ENCODE data around the gene FUT9.

Gene FUT9

GRCh38 chr6:96197241-96197640 is 181.5 kb downstream of the FUT9 start:
- H3K9ac ChIP-seq (ENCODE audit: low read length in 5 of 5): no peak overlapping the region
- H3K9me3 ChIP-seq (ENCODE audit: control insufficient read depth in 5 of 5, low read length in 5 of 5): peaks cover 0 to 6% (median 0%) of the 10 kb centered on the region in 5 donors
- no peaks in the 10 kb centered on the region for H3K27me3 ChIP-seq (ENCODE audit: control insufficient read depth in 5 of 5, insufficient read depth in 4 of 5, low read length in 5 of 5)
- H3K4me1 ChIP-seq (ENCODE audit: control insufficient read depth in 5 of 5, insufficient read depth in 5 of 5, low read length in 5 of 5): no peaks in the 10 kb centered on the region
- H3K36me3 ChIP-seq (ENCODE audit: control insufficient read depth in 5 of 5, insufficient read depth in 5 of 5, low read length in 5 of 5): no peaks in the 10 kb centered on the region
- no peak overlapping the region for H3K4me3 ChIP-seq (ENCODE audit: low read depth in 1 of 5, low read length in 5 of 5)
- H3K27ac ChIP-seq (ENCODE audit: low read depth, low read length): no peak overlapping the region

DNA sequence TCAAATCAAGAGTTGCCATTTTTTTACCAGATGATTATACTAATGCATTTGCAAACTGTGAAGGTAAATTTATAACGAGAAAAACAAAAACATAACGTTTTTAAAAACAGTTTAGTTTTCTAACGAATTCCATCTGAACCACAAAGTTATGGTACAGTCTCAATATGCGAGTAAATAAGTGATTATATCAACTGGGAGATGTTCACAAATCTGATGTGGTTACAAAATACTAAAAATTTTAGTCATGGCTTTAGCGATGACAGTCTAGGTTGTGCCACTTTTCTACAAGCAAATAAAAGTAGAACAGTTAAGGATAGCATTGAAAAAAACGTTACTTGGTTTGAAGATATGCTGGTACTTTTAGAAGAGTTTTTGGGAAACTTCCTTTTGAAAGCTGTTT is 186.8 kb downstream of the FUT9 start:
- no peak overlapping the region for H3K27ac ChIP-seq (ENCODE audit: low read depth, low read length)
- H3K4me1 ChIP-seq (ENCODE audit: control insufficient read depth in 5 of 5, insufficient read depth in 5 of 5, low read length in 5 of 5): no peaks in the 10 kb centered on the region
- no peak overlapping the region for H3K4me3 ChIP-seq (ENCODE audit: low read depth in 1 of 5, low read length in 5 of 5)
- H3K27me3 ChIP-seq (ENCODE audit: control insufficient read depth in 5 of 5, insufficient read depth in 4 of 5, low read length in 5 of 5): no peaks in the 10 kb centered on the region
- peaks cover 0 to 3% (median 0%) of the 10 kb centered on the region in 5 donors for H3K9me3 ChIP-seq (ENCODE audit: control insufficient read depth in 5 of 5, low read length in 5 of 5)
- no peaks in the 10 kb centered on the region for H3K36me3 ChIP-seq (ENCODE audit: control insufficient read depth in 5 of 5, insufficient read depth in 5 of 5, low read length in 5 of 5)
- no peak overlapping the region for H3K9ac ChIP-seq (ENCODE audit: low read length in 5 of 5)

DNA sequence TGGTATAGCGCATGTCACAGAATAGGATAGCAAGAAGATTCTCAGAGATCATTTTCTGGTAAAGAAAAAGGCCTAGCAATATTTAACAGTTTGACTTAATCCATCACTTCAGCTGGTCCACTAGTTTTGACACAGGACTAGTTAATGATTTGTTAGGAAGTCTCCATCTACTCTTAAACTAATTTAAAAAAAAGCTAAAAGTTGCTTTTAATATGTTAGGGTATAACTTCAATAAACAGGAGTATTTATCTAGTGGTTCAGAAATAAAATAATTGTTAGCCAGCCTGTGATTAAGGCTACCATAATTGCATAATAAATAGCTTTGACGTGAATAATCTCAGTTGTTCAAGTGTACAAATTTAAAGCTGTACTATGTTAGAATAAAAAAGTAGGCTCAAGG is 195.6 kb downstream of the FUT9 start:
- H3K27me3 ChIP-seq (ENCODE audit: control insufficient read depth in 5 of 5, insufficient read depth in 4 of 5, low read length in 5 of 5): no peaks in the 10 kb centered on the region
- no peaks in the 10 kb centered on the region for H3K4me1 ChIP-seq (ENCODE audit: control insufficient read depth in 5 of 5, insufficient read depth in 5 of 5, low read length in 5 of 5)
- H3K27ac ChIP-seq (ENCODE audit: low read depth, low read length): no peak overlapping the region
- H3K9me3 ChIP-seq (ENCODE audit: control insufficient read depth in 5 of 5, low read length in 5 of 5): no peaks in the 10 kb centered on the region
- H3K36me3 ChIP-seq (ENCODE audit: control insufficient read depth in 5 of 5, insufficient read depth in 5 of 5, low read length in 5 of 5): no peaks in the 10 kb centered on the region
- H3K9ac ChIP-seq (ENCODE audit: low read length in 5 of 5): no peak overlapping the region
- no peak overlapping the region for H3K4me3 ChIP-seq (ENCODE audit: low read depth in 1 of 5, low read length in 5 of 5)

DNA sequence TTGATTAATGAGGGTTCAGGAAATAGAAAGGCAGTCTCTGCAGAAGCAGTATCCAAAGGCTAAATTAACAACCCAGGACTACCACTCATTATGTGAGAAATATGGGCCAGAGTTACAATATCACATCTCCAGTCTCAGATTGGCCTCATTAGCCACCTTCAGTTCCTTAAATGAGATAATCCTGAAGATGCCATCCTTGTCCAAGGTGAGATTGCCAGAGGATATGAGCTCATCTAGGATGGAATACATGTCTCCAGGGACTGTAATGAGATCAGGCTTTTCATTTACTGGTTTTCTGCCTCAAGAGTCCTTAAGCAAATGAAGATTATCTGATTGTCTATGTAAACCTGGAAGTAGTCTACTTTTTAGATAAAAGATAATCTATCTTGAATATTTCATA is 196.3 kb downstream of the FUT9 start:
- Histone ChIP-seq H3K4me3 (ENCODE audit: low read depth in 1 of 5, low read length in 5 of 5) (no peak overlapping the region), H3K9ac (ENCODE audit: low read length in 5 of 5) (no peak overlapping the region), H3K27ac (ENCODE audit: low read depth, low read length) (no peak overlapping the region), H3K9me3 (ENCODE audit: control insufficient read depth in 5 of 5, low read length in 5 of 5) (no peaks in the 10 kb centered on the region), H3K27me3 (ENCODE audit: control insufficient read depth in 5 of 5, insufficient read depth in 4 of 5, low read length in 5 of 5) (no peaks in the 10 kb centered on the region), H3K36me3 (ENCODE audit: control insufficient read depth in 5 of 5, insufficient read depth in 5 of 5, low read length in 5 of 5) (no peaks in the 10 kb centered on the region), H3K4me1 (ENCODE audit: control insufficient read depth in 5 of 5, insufficient read depth in 5 of 5, low read length in 5 of 5) (no peaks in the 10 kb centered on the region)

DNA sequence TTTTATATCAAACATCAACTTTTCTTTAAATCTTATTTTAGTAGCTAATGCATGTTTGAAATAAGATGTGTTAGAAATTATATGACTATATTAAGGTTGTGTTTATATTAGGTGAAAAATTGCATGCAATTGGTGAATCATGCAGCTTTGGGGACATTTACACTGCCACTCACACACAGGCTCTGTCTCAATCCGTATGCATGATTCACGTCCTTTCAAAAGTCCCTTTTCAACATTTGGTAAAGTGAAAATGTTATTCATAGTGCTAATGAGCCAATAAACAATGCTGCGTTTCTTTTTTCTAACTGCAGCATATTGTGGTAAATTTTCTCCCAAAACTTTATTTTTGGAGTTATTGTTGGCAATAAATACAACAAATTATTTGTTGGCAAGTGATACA is 198.0 kb downstream of the FUT9 start:
- Histone ChIP-seq H3K27ac (ENCODE audit: low read depth, low read length) (no peak overlapping the region), H3K27me3 (ENCODE audit: control insufficient read depth in 5 of 5, insufficient read depth in 4 of 5, low read length in 5 of 5) (no peaks in the 10 kb centered on the region), H3K36me3 (ENCODE audit: control insufficient read depth in 5 of 5, insufficient read depth in 5 of 5, low read length in 5 of 5) (no peaks in the 10 kb centered on the region), H3K4me1 (ENCODE audit: control insufficient read depth in 5 of 5, insufficient read depth in 5 of 5, low read length in 5 of 5) (no peaks in the 10 kb centered on the region), H3K4me3 (ENCODE audit: low read depth in 1 of 5, low read length in 5 of 5) (no peak overlapping the region), H3K9me3 (ENCODE audit: control insufficient read depth in 5 of 5, low read length in 5 of 5) (no peaks in the 10 kb centered on the region), H3K9ac (ENCODE audit: low read length in 5 of 5) (no peak overlapping the region)

- H3K9me3 ChIP-seq (ENCODE audit: control insufficient read depth in 5 of 5, low read length in 5 of 5): no peaks in the 10 kb centered on the region
- no peak overlapping the region for H3K27ac ChIP-seq (ENCODE audit: low read depth, low read length)
- H3K4me3 ChIP-seq (ENCODE audit: low read depth in 1 of 5, low read length in 5 of 5): no peak overlapping the region
- no peaks in the 10 kb centered on the region for H3K27me3 ChIP-seq (ENCODE audit: control insufficient read depth in 5 of 5, insufficient read depth in 4 of 5, low read length in 5 of 5)
- H3K36me3 ChIP-seq (ENCODE audit: control insufficient read depth in 5 of 5, insufficient read depth in 5 of 5, low read length in 5 of 5): no peaks in the 10 kb centered on the region
- H3K9ac ChIP-seq (ENCODE audit: low read length in 5 of 5): no peak overlapping the region
- H3K4me1 ChIP-seq (ENCODE audit: control insufficient read depth in 5 of 5, insufficient read depth in 5 of 5, low read length in 5 of 5): no peaks in the 10 kb centered on the region
Observed at GRCh38 chr6:96223695-96224094, 207.9 kb downstream of the FUT9 start.

GRCh38 chr6:96227135-96227534 is 211.4 kb downstream of the FUT9 start:
- H3K27ac ChIP-seq (ENCODE audit: low read depth, low read length): no peak overlapping the region

GRCh38 chr6:96234444-96234843 is 218.7 kb downstream of the FUT9 start:
- no peaks in the 10 kb centered on the region for H3K4me1 ChIP-seq (ENCODE audit: control insufficient read depth in 5 of 5, insufficient read depth in 5 of 5, low read length in 5 of 5)
- H3K9ac ChIP-seq (ENCODE audit: low read length in 5 of 5): no peak overlapping the region
- no peak overlapping the region for H3K27ac ChIP-seq (ENCODE audit: low read depth, low read length)

More at GRCh38 chr6:96227135-96227534, 211.4 kb downstream of the FUT9 start:
- H3K9ac ChIP-seq (ENCODE audit: low read length in 5 of 5): no peak overlapping the region
- H3K27me3 ChIP-seq (ENCODE audit: control insufficient read depth in 5 of 5, insufficient read depth in 4 of 5, low read length in 5 of 5): no peaks in the 10 kb centered on the region
- no peaks in the 10 kb centered on the region for H3K9me3 ChIP-seq (ENCODE audit: control insufficient read depth in 5 of 5, low read length in 5 of 5)
- H3K4me3 ChIP-seq (ENCODE audit: low read depth in 1 of 5, low read length in 5 of 5): no peak overlapping the region
- H3K36me3 ChIP-seq (ENCODE audit: control insufficient read depth in 5 of 5, insufficient read depth in 5 of 5, low read length in 5 of 5): no peaks in the 10 kb centered on the region
- no peaks in the 10 kb centered on the region for H3K4me1 ChIP-seq (ENCODE audit: control insufficient read depth in 5 of 5, insufficient read depth in 5 of 5, low read length in 5 of 5)

DNA sequence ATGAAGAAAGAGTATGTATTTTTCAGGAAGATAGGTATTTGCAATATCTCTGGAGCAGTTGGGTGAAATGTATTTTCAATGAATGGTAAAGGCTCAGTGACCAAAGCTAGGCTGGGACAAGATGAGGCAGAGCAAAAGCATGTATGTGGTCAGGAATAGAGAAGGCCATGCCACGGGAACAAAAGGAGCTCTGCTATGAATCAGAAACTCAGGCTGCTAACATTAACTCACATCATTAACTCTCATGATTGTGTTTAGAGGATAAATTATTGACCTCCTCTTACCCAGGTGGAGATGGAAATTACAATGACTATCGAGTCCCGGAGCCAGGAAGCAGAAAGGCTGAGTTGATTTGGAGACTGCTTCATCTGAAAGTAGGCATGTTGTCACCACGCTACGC is 220.2 kb downstream of the FUT9 start:
- Histone ChIP-seq H3K27ac (ENCODE audit: low read depth, low read length) (no peak overlapping the region), H3K4me1 (ENCODE audit: control insufficient read depth in 5 of 5, insufficient read depth in 5 of 5, low read length in 5 of 5) (no peaks in the 10 kb centered on the region)

More at GRCh38 chr6:96234444-96234843, 218.7 kb downstream of the FUT9 start:
- Histone ChIP-seq H3K4me3 (ENCODE audit: low read depth in 1 of 5, low read length in 5 of 5) (no peak overlapping the region), H3K9me3 (ENCODE audit: control insufficient read depth in 5 of 5, low read length in 5 of 5) (no peaks in the 10 kb centered on the region), H3K36me3 (ENCODE audit: control insufficient read depth in 5 of 5, insufficient read depth in 5 of 5, low read length in 5 of 5) (no peaks in the 10 kb centered on the region), H3K27me3 (ENCODE audit: control insufficient read depth in 5 of 5, insufficient read depth in 4 of 5, low read length in 5 of 5) (no peaks in the 10 kb centered on the region)

DNA sequence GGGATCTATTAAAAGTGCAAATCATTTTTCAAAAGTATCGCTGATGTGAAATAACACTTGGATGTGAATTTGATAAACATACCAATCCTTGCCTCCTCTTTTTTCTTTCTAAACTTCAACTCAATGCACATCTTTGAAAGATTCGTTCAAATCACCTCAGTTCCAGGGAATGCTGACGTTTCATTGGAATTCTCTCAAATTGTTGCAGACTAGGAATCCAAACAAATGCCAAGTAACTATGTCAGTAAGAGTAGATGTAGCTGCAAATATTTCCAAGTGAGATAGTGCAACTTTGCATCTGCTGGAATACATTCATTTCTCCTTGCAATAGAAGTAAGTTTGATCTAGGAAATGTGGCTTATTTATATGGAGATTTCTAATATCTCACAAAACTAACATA is 220.7 kb downstream of the FUT9 start:
- no peaks in the 10 kb centered on the region for H3K9me3 ChIP-seq (ENCODE audit: control insufficient read depth in 5 of 5, low read length in 5 of 5)
- H3K27me3 ChIP-seq (ENCODE audit: control insufficient read depth in 5 of 5, insufficient read depth in 4 of 5, low read length in 5 of 5): no peaks in the 10 kb centered on the region
- H3K4me1 ChIP-seq (ENCODE audit: control insufficient read depth in 5 of 5, insufficient read depth in 5 of 5, low read length in 5 of 5): no peaks in the 10 kb centered on the region
- H3K4me3 ChIP-seq (ENCODE audit: low read depth in 1 of 5, low read length in 5 of 5): no peak overlapping the region
- H3K27ac ChIP-seq (ENCODE audit: low read depth, low read length): no peak overlapping the region
- no peak overlapping the region for H3K9ac ChIP-seq (ENCODE audit: low read length in 5 of 5)
- no peaks in the 10 kb centered on the region for H3K36me3 ChIP-seq (ENCODE audit: control insufficient read depth in 5 of 5, insufficient read depth in 5 of 5, low read length in 5 of 5)

More for the DNA sequence above, 220.2 kb downstream of the FUT9 start:
- Histone ChIP-seq H3K9me3 (ENCODE audit: control insufficient read depth in 5 of 5, low read length in 5 of 5) (no peaks in the 10 kb centered on the region), H3K27me3 (ENCODE audit: control insufficient read depth in 5 of 5, insufficient read depth in 4 of 5, low read length in 5 of 5) (no peaks in the 10 kb centered on the region), H3K36me3 (ENCODE audit: control insufficient read depth in 5 of 5, insufficient read depth in 5 of 5, low read length in 5 of 5) (no peaks in the 10 kb centered on the region), H3K9ac (ENCODE audit: low read length in 5 of 5) (no peak overlapping the region), H3K4me3 (ENCODE audit: low read depth in 1 of 5, low read length in 5 of 5) (no peak overlapping the region)
